ENCODE measurements around the gene DPY30.
"Not testable (repeated sequence)": the region's sequence is repeated elsewhere in the genome, so short reads cannot be mapped to it uniquely, and the experiment has no call there.

DPY30 gene

GRCh38 chr2:32039447-32040219 lies at the start of gene DPY30:
TSS of gene DPY30 (minus strand) at chr2:32039805. CDS start at chr2:32039456, 349 bp downstream.
- H3K27me3 ChIP-seq (ENCODE audit: control insufficient read depth, insufficient read depth, low read length) = no peaks in the 10 kb centered on the region
- H3K27ac ChIP-seq (ENCODE audit: low read length) = peak within 1 kb of the TSS; percentile 87
- no peaks in the 10 kb centered on the region for H3K9me3 ChIP-seq (ENCODE audit: control insufficient read depth, low read depth, low read length)
- H3K9ac ChIP-seq (ENCODE audit: low read length) = peak within 1 kb of the TSS; percentile 93
- peaks cover 7% of the 10 kb centered on the region for H3K4me1 ChIP-seq (ENCODE audit: control insufficient read depth, low read depth, low read length)
- H3K36me3 ChIP-seq (ENCODE audit: control insufficient read depth, low read depth, low read length) = no peaks in the 10 kb centered on the region
- H3K4me3 ChIP-seq (ENCODE audit: low read length) = peak within 1 kb of the TSS; percentile 98

- H3K9me3 ChIP-seq (ENCODE audit: control insufficient read depth, low read depth, low read length) = no peaks in the 10 kb centered on the region
- no peak overlapping the region for H3K9ac ChIP-seq (ENCODE audit: low read length)
- H3K4me3 ChIP-seq (ENCODE audit: low read length) = no peak overlapping the region
- no peak overlapping the region for H3K27ac ChIP-seq (ENCODE audit: low read length)
- no peaks in the 10 kb centered on the region for H3K4me1 ChIP-seq (ENCODE audit: control insufficient read depth, low read depth, low read length)
- H3K36me3 ChIP-seq (ENCODE audit: control insufficient read depth, low read depth, low read length) = no peaks in the 10 kb centered on the region
- no peaks in the 10 kb centered on the region for H3K27me3 ChIP-seq (ENCODE audit: control insufficient read depth, insufficient read depth, low read length)
Measured at GRCh38 chr2:32074134-32074506, 34.5 kb upstream of the DPY30 start.

- H3K36me3 ChIP-seq (ENCODE audit: control insufficient read depth, low read depth, low read length) = no peaks in the 10 kb centered on the region
- H3K9ac ChIP-seq (ENCODE audit: low read length) = no peak overlapping the region
- no peak overlapping the region for H3K4me3 ChIP-seq (ENCODE audit: low read length)
- no peaks in the 10 kb centered on the region for H3K27me3 ChIP-seq (ENCODE audit: control insufficient read depth, insufficient read depth, low read length)
- H3K4me1 ChIP-seq (ENCODE audit: control insufficient read depth, low read depth, low read length) = peaks cover 5% of the 10 kb centered on the region
- H3K9me3 ChIP-seq (ENCODE audit: control insufficient read depth, low read depth, low read length) = no peaks in the 10 kb centered on the region
- H3K27ac ChIP-seq (ENCODE audit: low read length) = no peak overlapping the region
Measured at GRCh38 chr2:32067549-32067948, 27.9 kb upstream of the DPY30 start.

GRCh38 chr2:32064713-32065112 lies 25.1 kb upstream of the DPY30 start:
- Histone ChIP-seq H3K4me1 (ENCODE audit: control insufficient read depth, low read depth, low read length) (peaks cover 9% of the 10 kb centered on the region), H3K4me3 (ENCODE audit: low read length) (peak overlapping the region; percentile 92), H3K9me3 (ENCODE audit: control insufficient read depth, low read depth, low read length) (no peaks in the 10 kb centered on the region), H3K27me3 (ENCODE audit: control insufficient read depth, insufficient read depth, low read length) (no peaks in the 10 kb centered on the region), H3K27ac (ENCODE audit: low read length) (no peak overlapping the region), H3K9ac (ENCODE audit: low read length) (peak overlapping the region; percentile 76), H3K36me3 (ENCODE audit: control insufficient read depth, low read depth, low read length) (no peaks in the 10 kb centered on the region)

GRCh38 chr2:32064021-32064601 lies 24.5 kb upstream of the DPY30 start:
- Histone ChIP-seq H3K4me3 (ENCODE audit: low read length) (peak overlapping the region; percentile 92), H3K27me3 (ENCODE audit: control insufficient read depth, insufficient read depth, low read length) (no peaks in the 10 kb centered on the region), H3K4me1 (ENCODE audit: control insufficient read depth, low read depth, low read length) (peaks cover 9% of the 10 kb centered on the region), H3K27ac (ENCODE audit: low read length) (peak overlapping the region; percentile 80), H3K36me3 (ENCODE audit: control insufficient read depth, low read depth, low read length) (no peaks in the 10 kb centered on the region), H3K9ac (ENCODE audit: low read length) (peak overlapping the region; percentile 76), H3K9me3 (ENCODE audit: control insufficient read depth, low read depth, low read length) (no peaks in the 10 kb centered on the region)

- H3K4me1 ChIP-seq (ENCODE audit: control insufficient read depth, low read depth, low read length) = peaks cover 9% of the 10 kb centered on the region
- H3K27me3 ChIP-seq (ENCODE audit: control insufficient read depth, insufficient read depth, low read length) = no peaks in the 10 kb centered on the region
- H3K36me3 ChIP-seq (ENCODE audit: control insufficient read depth, low read depth, low read length) = no peaks in the 10 kb centered on the region
- peak within 1 kb of the TSS; percentile 92 for H3K4me3 ChIP-seq (ENCODE audit: low read length)
- peak within 1 kb of the TSS; percentile 80 for H3K27ac ChIP-seq (ENCODE audit: low read length)
- peak within 1 kb of the TSS; percentile 76 for H3K9ac ChIP-seq (ENCODE audit: low read length)
- H3K9me3 ChIP-seq (ENCODE audit: control insufficient read depth, low read depth, low read length) = no peaks in the 10 kb centered on the region
Measured at GRCh38 chr2:32063310-32064020, 23.9 kb upstream of the DPY30 start, which contains the start of gene SPAST. TSS of gene SPAST (plus strand) at chr2:32063556. CDS start at chr2:32063832, 276 bp downstream.

GRCh38 chr2:32061973-32062861 lies 22.6 kb upstream of the DPY30 start:
- peaks cover 9% of the 10 kb centered on the region for H3K4me1 ChIP-seq (ENCODE audit: control insufficient read depth, low read depth, low read length)
- H3K9ac ChIP-seq (ENCODE audit: low read length) = peak overlapping the region; percentile 76
- peak overlapping the region; percentile 92 for H3K4me3 ChIP-seq (ENCODE audit: low read length)
- no peaks in the 10 kb centered on the region for H3K9me3 ChIP-seq (ENCODE audit: control insufficient read depth, low read depth, low read length)
- no peaks in the 10 kb centered on the region for H3K27me3 ChIP-seq (ENCODE audit: control insufficient read depth, insufficient read depth, low read length)
- H3K36me3 ChIP-seq (ENCODE audit: control insufficient read depth, low read depth, low read length) = no peaks in the 10 kb centered on the region
- no peak overlapping the region for H3K27ac ChIP-seq (ENCODE audit: low read length)

- Histone ChIP-seq H3K4me1 (ENCODE audit: control insufficient read depth, low read depth, low read length) (peaks cover 9% of the 10 kb centered on the region), H3K9ac (ENCODE audit: low read length) (no peak overlapping the region), H3K9me3 (ENCODE audit: control insufficient read depth, low read depth, low read length) (no peaks in the 10 kb centered on the region), H3K4me3 (ENCODE audit: low read length) (no peak overlapping the region), H3K27me3 (ENCODE audit: control insufficient read depth, insufficient read depth, low read length) (no peaks in the 10 kb centered on the region), H3K36me3 (ENCODE audit: control insufficient read depth, low read depth, low read length) (no peaks in the 10 kb centered on the region), H3K27ac (ENCODE audit: low read length) (no peak overlapping the region)
Measured at GRCh38 chr2:32061430-32061829, 21.8 kb upstream of the DPY30 start.

DNA sequence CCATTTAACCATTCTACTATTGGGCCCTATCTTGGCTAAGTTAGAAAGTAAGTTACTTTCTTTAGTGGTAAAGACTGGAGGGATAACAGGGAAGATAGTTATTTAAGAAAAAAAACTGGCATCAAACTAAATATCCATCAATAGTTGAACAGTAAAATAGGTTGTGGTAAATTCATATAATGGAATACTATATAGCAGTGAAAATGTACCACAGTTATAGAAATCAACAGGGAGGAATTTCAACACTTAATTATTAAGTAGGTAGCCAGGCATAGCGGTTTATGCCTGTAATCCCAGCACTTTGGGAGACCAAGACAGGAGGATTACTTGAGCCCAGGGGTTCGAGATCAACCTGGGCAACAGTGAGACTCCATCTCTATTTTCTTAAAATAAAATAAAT lies 20.7 kb upstream of the DPY30 start:
- Histone ChIP-seq H3K36me3 (ENCODE audit: control insufficient read depth, low read depth, low read length) (no peaks in the 10 kb centered on the region), H3K27ac (ENCODE audit: low read length) (no peak overlapping the region), H3K27me3 (ENCODE audit: control insufficient read depth, insufficient read depth, low read length) (no peaks in the 10 kb centered on the region), H3K9me3 (ENCODE audit: control insufficient read depth, low read depth, low read length) (no peaks in the 10 kb centered on the region), H3K9ac (ENCODE audit: low read length) (no peak overlapping the region), H3K4me3 (ENCODE audit: low read length) (no peak overlapping the region), H3K4me1 (ENCODE audit: control insufficient read depth, low read depth, low read length) (peaks cover 9% of the 10 kb centered on the region)

DNA sequence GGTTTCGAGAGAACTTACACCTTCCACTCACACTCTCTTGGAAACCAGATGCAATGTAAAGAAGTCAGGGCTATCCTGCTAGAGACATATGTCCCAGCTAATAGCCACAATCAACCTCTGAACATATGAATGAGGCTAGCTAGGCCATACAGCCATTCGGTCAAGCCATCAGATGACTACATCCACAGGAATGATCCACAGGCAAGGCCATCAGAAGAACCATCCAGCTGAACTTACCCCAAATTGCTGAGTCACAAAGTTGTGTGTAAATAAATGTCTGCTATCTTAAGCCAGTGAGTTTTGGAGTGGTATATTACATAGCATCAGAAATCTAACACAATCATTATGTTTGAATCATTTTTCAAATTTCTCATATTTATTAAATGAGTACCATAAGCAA lies 18.5 kb upstream of the DPY30 start:
- H3K36me3 ChIP-seq (ENCODE audit: control insufficient read depth, low read depth, low read length) = no peaks in the 10 kb centered on the region
- no peak overlapping the region for H3K9ac ChIP-seq (ENCODE audit: low read length)
- no peak overlapping the region for H3K4me3 ChIP-seq (ENCODE audit: low read length)
- peaks cover 5% of the 10 kb centered on the region for H3K4me1 ChIP-seq (ENCODE audit: control insufficient read depth, low read depth, low read length)
- H3K27ac ChIP-seq (ENCODE audit: low read length) = no peak overlapping the region
- no peaks in the 10 kb centered on the region for H3K9me3 ChIP-seq (ENCODE audit: control insufficient read depth, low read depth, low read length)
- H3K27me3 ChIP-seq (ENCODE audit: control insufficient read depth, insufficient read depth, low read length) = no peaks in the 10 kb centered on the region

DNA sequence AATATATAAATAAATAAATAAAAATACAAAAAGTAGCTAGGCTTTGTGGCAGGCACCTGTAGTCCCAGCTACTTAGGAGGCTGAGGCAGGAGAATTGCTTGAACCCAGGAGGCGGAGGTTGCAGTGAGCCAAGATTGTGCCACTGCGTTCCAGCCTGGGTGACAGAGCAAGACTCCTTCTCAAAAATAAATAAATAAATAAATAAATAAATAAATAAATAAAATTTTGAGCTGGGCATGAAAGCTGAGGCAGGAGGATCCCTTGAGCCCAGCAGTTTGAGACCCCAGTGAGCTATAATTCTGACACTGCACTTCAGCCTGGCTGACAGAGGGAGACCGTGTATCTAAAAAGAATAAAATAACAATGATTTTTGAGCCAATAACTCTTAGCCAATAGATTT lies 15.0 kb upstream of the DPY30 start:
- H3K27me3 ChIP-seq (ENCODE audit: control insufficient read depth, insufficient read depth, low read length); H3K36me3 ChIP-seq (ENCODE audit: control insufficient read depth, low read depth, low read length); H3K9ac ChIP-seq (ENCODE audit: low read length); H3K27ac ChIP-seq (ENCODE audit: low read length); H3K4me1 ChIP-seq (ENCODE audit: control insufficient read depth, low read depth, low read length); H3K9me3 ChIP-seq (ENCODE audit: control insufficient read depth, low read depth, low read length); H3K4me3 ChIP-seq (ENCODE audit: low read length): not testable (repeated sequence)

Data from iPS-18a (cell line).